ENCODE measurements around the gene UPF2.

DNA sequence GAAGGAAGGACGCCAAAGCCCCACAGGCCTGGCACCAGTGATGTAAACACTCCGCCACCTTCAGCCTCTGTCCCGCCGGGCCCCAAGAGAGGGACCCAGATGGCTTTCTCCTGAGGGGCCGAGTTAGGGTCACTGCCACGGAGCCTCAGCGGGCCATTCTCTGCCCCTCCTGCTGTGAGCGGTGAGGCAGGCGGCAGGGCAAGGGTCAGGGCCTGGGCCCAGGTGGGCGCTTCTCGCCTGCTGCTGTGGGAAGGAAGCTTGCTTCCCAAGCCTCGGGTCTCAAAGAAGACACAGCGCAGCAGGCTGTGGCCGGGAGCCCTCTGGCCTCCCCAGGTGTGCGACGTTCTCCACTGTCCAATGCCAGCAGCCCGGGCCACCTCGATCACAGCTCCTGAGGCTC is 134.7 kb downstream of the UPF2 start:
- TF ChIP-seq, protein P1, sequence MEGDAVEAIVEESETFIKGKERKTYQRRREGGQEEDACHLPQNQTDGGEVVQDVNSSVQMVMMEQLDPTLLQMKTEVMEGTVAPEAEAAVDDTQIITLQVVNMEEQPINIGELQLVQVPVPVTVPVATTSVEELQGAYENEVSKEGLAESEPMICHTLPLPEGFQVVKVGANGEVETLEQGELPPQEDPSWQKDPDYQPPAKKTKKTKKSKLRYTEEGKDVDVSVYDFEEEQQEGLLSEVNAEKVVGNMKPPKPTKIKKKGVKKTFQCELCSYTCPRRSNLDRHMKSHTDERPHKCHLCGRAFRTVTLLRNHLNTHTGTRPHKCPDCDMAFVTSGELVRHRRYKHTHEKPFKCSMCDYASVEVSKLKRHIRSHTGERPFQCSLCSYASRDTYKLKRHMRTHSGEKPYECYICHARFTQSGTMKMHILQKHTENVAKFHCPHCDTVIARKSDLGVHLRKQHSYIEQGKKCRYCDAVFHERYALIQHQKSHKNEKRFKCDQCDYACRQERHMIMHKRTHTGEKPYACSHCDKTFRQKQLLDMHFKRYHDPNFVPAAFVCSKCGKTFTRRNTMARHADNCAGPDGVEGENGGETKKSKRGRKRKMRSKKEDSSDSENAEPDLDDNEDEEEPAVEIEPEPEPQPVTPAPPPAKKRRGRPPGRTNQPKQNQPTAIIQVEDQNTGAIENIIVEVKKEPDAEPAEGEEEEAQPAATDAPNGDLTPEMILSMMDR (IDR thresholded peaks at IDR 0.05; ENCODE audit: low read depth, low read length): no peak
- no peak for TF ChIP-seq EZH2phosphoT487 (IDR thresholded peaks at IDR 0.05; ENCODE audit: low read depth)

All from OCI-LY3 (cell line).